ENCODE results near the gene CDCA7. TPM values are rescaled to one million over a fixed set of nuclear protein-coding genes. Genes with fewer than 3 reads are reported as not detected.

CDCA7 gene
- total and polyA plus RNA-seq, 4 donors: 0.08 to 7.9 (median 0.17) TPM

- Histone ChIP-seq H3K27me3 (ENCODE audit: control insufficient read depth in 4 of 4, insufficient read depth in 4 of 4, low read length in 3 of 4) (peaks cover 0 to 6% (median 1%) of the 10 kb centered on the region in 4 donors), H3K9me3 (ENCODE audit: control insufficient read depth in 4 of 4, low read length in 3 of 4) (peaks cover 0 to 3% (median 0%) of the 10 kb centered on the region in 4 donors), H3K36me3 (ENCODE audit: control insufficient read depth in 4 of 4, insufficient read depth in 3 of 4, low read depth in 1 of 4, low read length in 3 of 4) (no peaks in the 10 kb centered on the region), H3K27ac (ENCODE audit: low read depth in 1 of 2, low read length in 2 of 2) (no peak overlapping the region), H3K9ac (ENCODE audit: low read depth in 1 of 2, low read length in 2 of 2) (no peak overlapping the region), H3K4me3 (ENCODE audit: low read depth in 1 of 3, low read length in 3 of 3) (no peak overlapping the region), H3K4me1 (ENCODE audit: control insufficient read depth in 4 of 4, insufficient read depth in 4 of 4, low read length in 3 of 4) (peaks cover 6 to 16% (median 12%) of the 10 kb centered on the region in 4 donors)
- 88% methylated on average over 8 of the region's 8 CpGs for WGBS
- DNase-seq (ENCODE audit: low spot score): no peak
- TF ChIP-seq GABPA (IDR thresholded peaks at IDR 0.05 in 1 of 2, conservative IDR thresholded peaks at IDR 0.05 in 1 of 2): no peak
- TF ChIP-seq, protein P1, sequence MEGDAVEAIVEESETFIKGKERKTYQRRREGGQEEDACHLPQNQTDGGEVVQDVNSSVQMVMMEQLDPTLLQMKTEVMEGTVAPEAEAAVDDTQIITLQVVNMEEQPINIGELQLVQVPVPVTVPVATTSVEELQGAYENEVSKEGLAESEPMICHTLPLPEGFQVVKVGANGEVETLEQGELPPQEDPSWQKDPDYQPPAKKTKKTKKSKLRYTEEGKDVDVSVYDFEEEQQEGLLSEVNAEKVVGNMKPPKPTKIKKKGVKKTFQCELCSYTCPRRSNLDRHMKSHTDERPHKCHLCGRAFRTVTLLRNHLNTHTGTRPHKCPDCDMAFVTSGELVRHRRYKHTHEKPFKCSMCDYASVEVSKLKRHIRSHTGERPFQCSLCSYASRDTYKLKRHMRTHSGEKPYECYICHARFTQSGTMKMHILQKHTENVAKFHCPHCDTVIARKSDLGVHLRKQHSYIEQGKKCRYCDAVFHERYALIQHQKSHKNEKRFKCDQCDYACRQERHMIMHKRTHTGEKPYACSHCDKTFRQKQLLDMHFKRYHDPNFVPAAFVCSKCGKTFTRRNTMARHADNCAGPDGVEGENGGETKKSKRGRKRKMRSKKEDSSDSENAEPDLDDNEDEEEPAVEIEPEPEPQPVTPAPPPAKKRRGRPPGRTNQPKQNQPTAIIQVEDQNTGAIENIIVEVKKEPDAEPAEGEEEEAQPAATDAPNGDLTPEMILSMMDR (IDR thresholded peaks at IDR 0.05; ENCODE audit: low read depth, low read length, missing input control): no peak
- TF ChIP-seq JUND (IDR thresholded peaks at IDR 0.05): no peak
- no peak for TF ChIP-seq NR2F2 (IDR thresholded peaks at IDR 0.05)
- TF ChIP-seq RAD21 (IDR thresholded peaks at IDR 0.05): no peak
- no peak for TF ChIP-seq FOXA1 (IDR thresholded peaks at IDR 0.05)
- TF ChIP-seq HNF4A (conservative IDR thresholded peaks at IDR 0.05): no peak
- no peak for TF ChIP-seq YY1 (IDR thresholded peaks at IDR 0.05)
Measured at GRCh38 chr2:173359231-173359630, 4.6 kb downstream of the CDCA7 start.

DNA sequence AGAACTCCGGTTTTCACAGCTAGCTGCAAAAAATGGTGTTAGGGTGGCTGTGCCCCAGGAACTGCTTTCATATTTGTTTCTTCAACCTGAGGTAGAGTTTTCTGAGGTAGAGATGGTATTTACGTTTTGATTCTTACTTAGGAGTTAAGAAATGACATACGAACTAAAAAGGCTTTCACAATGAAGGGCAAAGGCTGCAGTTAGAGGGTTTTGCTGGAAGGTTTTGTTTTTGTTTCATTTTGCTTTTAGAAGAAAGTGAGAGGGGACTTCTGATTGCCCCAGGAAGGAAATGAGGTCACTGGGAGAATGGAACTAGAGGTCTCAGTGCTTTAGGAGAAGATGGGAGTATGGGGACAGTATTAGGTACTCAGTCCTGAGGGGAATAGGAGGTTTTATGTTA, 15.5 kb downstream of the CDCA7 start:
- Histone ChIP-seq H3K9me3 (ENCODE audit: control insufficient read depth in 4 of 4, low read length in 3 of 4) (no peaks in the 10 kb centered on the region), H3K27me3 (ENCODE audit: control insufficient read depth in 4 of 4, insufficient read depth in 4 of 4, low read length in 3 of 4) (no peaks in the 10 kb centered on the region), H3K4me3 (ENCODE audit: low read depth in 1 of 3, low read length in 3 of 3) (no peak overlapping the region), H3K9ac (ENCODE audit: low read depth in 1 of 2, low read length in 2 of 2) (no peak overlapping the region), H3K4me1 (ENCODE audit: control insufficient read depth in 4 of 4, insufficient read depth in 4 of 4, low read length in 3 of 4) (no peaks in the 10 kb centered on the region), H3K36me3 (ENCODE audit: control insufficient read depth in 4 of 4, insufficient read depth in 3 of 4, low read depth in 1 of 4, low read length in 3 of 4) (no peaks in the 10 kb centered on the region), H3K27ac (ENCODE audit: low read depth in 1 of 2, low read length in 2 of 2) (no peak overlapping the region)
- DNase-seq (ENCODE audit: low spot score): no peak
- no peak for TF ChIP-seq SP1 (IDR thresholded peaks at IDR 0.05)
- no peak for TF ChIP-seq NR2F2 (IDR thresholded peaks at IDR 0.05)
- TF ChIP-seq GABPA (IDR thresholded peaks at IDR 0.05 in 1 of 2, conservative IDR thresholded peaks at IDR 0.05 in 1 of 2): no peak
- TF ChIP-seq RXRA (IDR thresholded peaks at IDR 0.05): no peak
- TF ChIP-seq EGR1 (IDR thresholded peaks at IDR 0.05; ENCODE audit: low read depth in 2 of 2): no peak
- TF ChIP-seq FOXA1 (IDR thresholded peaks at IDR 0.05): no peak
- no peak for TF ChIP-seq RAD21 (IDR thresholded peaks at IDR 0.05)
- WGBS: 78% methylated on average over 3 of the region's 3 CpGs

- Histone ChIP-seq H3K9ac (ENCODE audit: low read depth in 1 of 2, low read length in 2 of 2) (no peak overlapping the region), H3K4me3 (ENCODE audit: low read depth in 1 of 3, low read length in 3 of 3) (no peak overlapping the region), H3K4me1 (ENCODE audit: control insufficient read depth in 4 of 4, insufficient read depth in 4 of 4, low read length in 3 of 4) (no peaks in the 10 kb centered on the region), H3K27ac (ENCODE audit: low read depth in 1 of 2, low read length in 2 of 2) (no peak overlapping the region), H3K9me3 (ENCODE audit: control insufficient read depth in 4 of 4, low read length in 3 of 4) (no peaks in the 10 kb centered on the region), H3K27me3 (ENCODE audit: control insufficient read depth in 4 of 4, insufficient read depth in 4 of 4, low read length in 3 of 4) (no peaks in the 10 kb centered on the region), H3K36me3 (ENCODE audit: control insufficient read depth in 4 of 4, insufficient read depth in 3 of 4, low read depth in 1 of 4, low read length in 3 of 4) (no peaks in the 10 kb centered on the region)
- DNase-seq (ENCODE audit: low spot score): no peak
- 86% methylated on average over 3 of the region's 3 CpGs for WGBS
- TF ChIP-seq JUND (IDR thresholded peaks at IDR 0.05) (no peak), TAF1 (conservative IDR thresholded peaks at IDR 0.05) (no peak), FOXA1 (IDR thresholded peaks at IDR 0.05) (no peak), NR2F2 (IDR thresholded peaks at IDR 0.05) (no peak), RAD21 (IDR thresholded peaks at IDR 0.05) (no peak), FOXA2 (IDR thresholded peaks at IDR 0.05) (no peak), GABPA (IDR thresholded peaks at IDR 0.05 in 1 of 2, conservative IDR thresholded peaks at IDR 0.05 in 1 of 2) (no peak), HNF4G (IDR thresholded peaks at IDR 0.05) (no peak), YY1 (IDR thresholded peaks at IDR 0.05) (no peak)
- TF ChIP-seq, protein P2, sequence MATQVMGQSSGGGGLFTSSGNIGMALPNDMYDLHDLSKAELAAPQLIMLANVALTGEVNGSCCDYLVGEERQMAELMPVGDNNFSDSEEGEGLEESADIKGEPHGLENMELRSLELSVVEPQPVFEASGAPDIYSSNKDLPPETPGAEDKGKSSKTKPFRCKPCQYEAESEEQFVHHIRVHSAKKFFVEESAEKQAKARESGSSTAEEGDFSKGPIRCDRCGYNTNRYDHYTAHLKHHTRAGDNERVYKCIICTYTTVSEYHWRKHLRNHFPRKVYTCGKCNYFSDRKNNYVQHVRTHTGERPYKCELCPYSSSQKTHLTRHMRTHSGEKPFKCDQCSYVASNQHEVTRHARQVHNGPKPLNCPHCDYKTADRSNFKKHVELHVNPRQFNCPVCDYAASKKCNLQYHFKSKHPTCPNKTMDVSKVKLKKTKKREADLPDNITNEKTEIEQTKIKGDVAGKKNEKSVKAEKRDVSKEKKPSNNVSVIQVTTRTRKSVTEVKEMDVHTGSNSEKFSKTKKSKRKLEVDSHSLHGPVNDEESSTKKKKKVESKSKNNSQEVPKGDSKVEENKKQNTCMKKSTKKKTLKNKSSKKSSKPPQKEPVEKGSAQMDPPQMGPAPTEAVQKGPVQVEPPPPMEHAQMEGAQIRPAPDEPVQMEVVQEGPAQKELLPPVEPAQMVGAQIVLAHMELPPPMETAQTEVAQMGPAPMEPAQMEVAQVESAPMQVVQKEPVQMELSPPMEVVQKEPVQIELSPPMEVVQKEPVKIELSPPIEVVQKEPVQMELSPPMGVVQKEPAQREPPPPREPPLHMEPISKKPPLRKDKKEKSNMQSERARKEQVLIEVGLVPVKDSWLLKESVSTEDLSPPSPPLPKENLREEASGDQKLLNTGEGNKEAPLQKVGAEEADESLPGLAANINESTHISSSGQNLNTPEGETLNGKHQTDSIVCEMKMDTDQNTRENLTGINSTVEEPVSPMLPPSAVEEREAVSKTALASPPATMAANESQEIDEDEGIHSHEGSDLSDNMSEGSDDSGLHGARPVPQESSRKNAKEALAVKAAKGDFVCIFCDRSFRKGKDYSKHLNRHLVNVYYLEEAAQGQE (IDR thresholded peaks at IDR 0.05): no peak
- TF ChIP-seq, protein P3, sequence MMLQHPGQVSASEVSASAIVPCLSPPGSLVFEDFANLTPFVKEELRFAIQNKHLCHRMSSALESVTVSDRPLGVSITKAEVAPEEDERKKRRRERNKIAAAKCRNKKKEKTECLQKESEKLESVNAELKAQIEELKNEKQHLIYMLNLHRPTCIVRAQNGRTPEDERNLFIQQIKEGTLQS (IDR thresholded peaks at IDR 0.05): no peak
- TF ChIP-seq, protein P4, sequence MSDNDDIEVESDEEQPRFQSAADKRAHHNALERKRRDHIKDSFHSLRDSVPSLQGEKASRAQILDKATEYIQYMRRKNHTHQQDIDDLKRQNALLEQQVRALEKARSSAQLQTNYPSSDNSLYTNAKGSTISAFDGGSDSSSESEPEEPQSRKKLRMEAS (IDR thresholded peaks at IDR 0.05): no peak
Measured at GRCh38 chr2:173371023-173371422, 16.4 kb downstream of the CDCA7 start.
